ENCODE data around the gene SH3BP5.

GRCh38 chr3:15246186-15246585 lies 86.2 kb downstream of the SH3BP5 start:
- no peak for TF ChIP-seq CTCF (IDR thresholded peaks at IDR 0.05)
- TF ChIP-seq POLR2A (IDR thresholded peaks at IDR 0.05): no peak

Data from Peyer's patch (tissue), 4 donors.